WTC11 (cell line): ENCODE measurements around the gene SPINK1. TPM values are rescaled to one million over a fixed set of nuclear protein-coding genes. Genes with fewer than 3 reads are reported as not detected.
"Not testable (repeated sequence)": the region's sequence is repeated elsewhere in the genome, so short reads cannot be mapped to it uniquely, and the experiment has no call there.

Experiments used
- ATAC-seq: fragments of 200-7000 bp; cut with Tn5 transposase; 2 replicates; pipeline ENCODE4 v1.10.0; 2021; ENCODE audit warnings: mild to moderate bottlenecking, moderate library complexity
- CTCF ChIA-PET: fragments of 300-600 bp; sonication (Branson Sonifier 250); formaldehyde crosslinking; loops from one replicate; lab custom pipeline; 2021; ENCODE audit warnings: antibody characterized with exemption; lab: Charles Lee
- POLR2A ChIA-PET: fragments of 350-600 bp; sonication (Branson Sonifier 250); formaldehyde crosslinking; loops from one replicate; lab custom pipeline; 2021; ENCODE audit warnings: antibody characterized with exemption; lab: Charles Lee
- DNase-seq: peaks from one replicate; pipeline ENCODE4 v3.0.0; 2021; ENCODE audit warnings: low spot score
- H3K27ac Mint-ChIP-seq: 2 replicates; pipeline ENCODE4 v1.8.0; 2021; ENCODE audit warnings: mixed read lengths
- H3K27me3 Mint-ChIP-seq: 2 replicates; pipeline ENCODE4 v1.8.0; 2021; ENCODE audit warnings: low read depth, mild to moderate bottlenecking, moderate library complexity, mixed read lengths
- H3K36me3 Mint-ChIP-seq: 2 replicates; pipeline ENCODE4 v1.8.0; 2021; ENCODE audit warnings: mixed read lengths
- H3K4me1 Mint-ChIP-seq: 2 replicates; pipeline ENCODE4 v1.8.0; 2022; ENCODE audit warnings: mixed read lengths
- H3K4me3 Mint-ChIP-seq: 2 replicates; pipeline ENCODE4 v1.8.0; 2021; ENCODE audit warnings: mild to moderate bottlenecking, moderate library complexity, mixed read lengths
- H3K9me3 Mint-ChIP-seq: 2 replicates; pipeline ENCODE4 v1.8.0; 2021; ENCODE audit warnings: mixed read lengths
- AFF4 ChIP-seq: sonication (generic); formaldehyde crosslinking; IDR thresholded peaks from 2 replicates; pipeline ENCODE4 v1.8.1; 2023; ENCODE audit warnings: mild to moderate bottlenecking, missing genetic modification reagents, borderline replicate concordance
- CBFB ChIP-seq: sonication (generic); formaldehyde crosslinking; IDR thresholded peaks from 2 replicates; pipeline ENCODE4 v1.8.1; 2022; ENCODE audit warnings: mild to moderate bottlenecking, low read depth, missing genetic modification reagents
- E2F4 ChIP-seq: sonication (generic); formaldehyde crosslinking; IDR thresholded peaks from 2 replicates; pipeline ENCODE4 v1.8.1; 2022; ENCODE audit warnings: low read depth, mild to moderate bottlenecking, moderate library complexity, missing genetic modification reagents, borderline replicate concordance
- EMX1 ChIP-seq: fragments of 250-450 bp; sonication (Bioruptor Pico); IDR thresholded peaks from 2 replicates; pipeline ENCODE4 v1.8.0; 2021; ENCODE audit warnings: mild to moderate bottlenecking
- ETV6 ChIP-seq: sonication (generic); formaldehyde crosslinking; IDR thresholded peaks from 2 replicates; pipeline ENCODE4 v1.8.1; 2022; ENCODE audit warnings: mild to moderate bottlenecking, missing genetic modification reagents
- FOXK1 ChIP-seq: sonication (generic); formaldehyde crosslinking; IDR thresholded peaks from 2 replicates; pipeline ENCODE4 v1.8.0; 2022; ENCODE audit warnings: mild to moderate bottlenecking, moderate library complexity, missing genetic modification reagents
- FOXP1 ChIP-seq: sonication (generic); formaldehyde crosslinking; IDR thresholded peaks from 2 replicates; pipeline ENCODE4 v1.8.0; 2022; ENCODE audit warnings: missing genetic modification reagents, mild to moderate bottlenecking, moderate library complexity, borderline replicate concordance
- KAT7 ChIP-seq: sonication (generic); formaldehyde crosslinking; IDR thresholded peaks from 2 replicates; pipeline ENCODE4 v1.8.1; 2023; ENCODE audit warnings: missing genetic modification reagents, mild to moderate bottlenecking, borderline replicate concordance
- NFE2L1 ChIP-seq: sonication (generic); formaldehyde crosslinking; IDR thresholded peaks from 2 replicates; pipeline ENCODE4 v1.8.1; 2023; ENCODE audit warnings: missing genetic modification reagents
- SP1 ChIP-seq: sonication (generic); formaldehyde crosslinking; conservative IDR thresholded peaks from 2 replicates; pipeline ENCODE4 v1.8.1; 2022; ENCODE audit warnings: missing genetic modification reagents
- STAT6 ChIP-seq: sonication (generic); formaldehyde crosslinking; conservative IDR thresholded peaks from 2 replicates; pipeline ENCODE4 v1.8.1; 2023; ENCODE audit warnings: mild to moderate bottlenecking, low read depth, missing genetic modification reagents, moderate library complexity
- TEAD4 ChIP-seq: sonication (generic); formaldehyde crosslinking; IDR thresholded peaks from 2 replicates; pipeline ENCODE4 v1.8.0; 2022; ENCODE audit warnings: mild to moderate bottlenecking, missing genetic modification reagents
- ZBTB21 ChIP-seq: sonication (generic); formaldehyde crosslinking; IDR thresholded peaks from 2 replicates; pipeline ENCODE4 v1.8.1; 2023; ENCODE audit warnings: mild to moderate bottlenecking, missing genetic modification reagents, borderline replicate concordance
- ZNF232 ChIP-seq: sonication (generic); formaldehyde crosslinking; IDR thresholded peaks from 2 replicates; pipeline ENCODE4 v1.8.0; 2022; ENCODE audit warnings: mild to moderate bottlenecking, missing genetic modification reagents
- ZNF423 ChIP-seq: fragments of 250-450 bp; sonication (Bioruptor Pico); IDR thresholded peaks from 2 replicates; pipeline ENCODE4 v2.1.2; 2022; ENCODE audit warnings: mild to moderate bottlenecking, moderate library complexity
- ZNF425 ChIP-seq: fragments of 250-450 bp; sonication (Bioruptor Pico); conservative IDR thresholded peaks from 2 replicates; pipeline ENCODE4 v1.9.0; 2021; ENCODE audit warnings: mild to moderate bottlenecking
- total RNA-seq: library from RNA; stranded (reverse); gene quantifications from 3 replicates; pipeline ENCODE4 v1.2.3, GENCODE V29; 2021
- TF ChIP-seq, protein P1 (sequence below): sonication (generic); formaldehyde crosslinking; IDR thresholded peaks from 2 replicates; pipeline ENCODE4 v1.8.0; 2022; ENCODE audit warnings: missing genetic modification reagents
- TF ChIP-seq, protein P2 (sequence below): sonication (generic); formaldehyde crosslinking; conservative IDR thresholded peaks from 2 replicates; pipeline ENCODE4 v1.8.1; 2022; ENCODE audit warnings: mild to moderate bottlenecking, missing genetic modification reagents

The SPINK1 gene
- total RNA-seq, 1 experiment from 2014 or later, result 5.4 TPM

GRCh38 chr5:147869892-147870291 is 38.4 kb upstream of the SPINK1 start:
- peaks cover 72% of the 10 kb centered on the region for H3K4me1 Mint-ChIP-seq
- ChIA-PET CTCF (interaction anchor here (1.1 kb wide), 1 partner anchor 10 kb away, joined by 4 read pairs; no protein-coding TSS in a partner anchor), POLR2A (interaction anchor here (1.3 kb wide), 1 partner anchor 9 kb away, joined by 8 read pairs; no protein-coding TSS in a partner anchor)
- ATAC-seq, DNase-seq, H3K9me3 Mint-ChIP-seq, H3K27me3 Mint-ChIP-seq: not testable (repeated sequence)
- H3K4me3 Mint-ChIP-seq, result peak overlapping the region; percentile 96
- TF ChIP-seq SP1 (CRISPR knock-in tag) (0 out of 2 replicates have a peak, but pooled peaks have one; percentile 12), NFE2L1 (CRISPR knock-in tag) (0 out of 2 replicates have a peak, but pooled peaks have one; percentile 14), AFF4 (CRISPR knock-in tag) (peak; percentile 62; the same call in 1 of the 2 replicates)
- H3K36me3 Mint-ChIP-seq, result peaks cover 92% of the 10 kb centered on the region
- H3K27ac Mint-ChIP-seq, result peak overlapping the region; percentile 98

DNA sequence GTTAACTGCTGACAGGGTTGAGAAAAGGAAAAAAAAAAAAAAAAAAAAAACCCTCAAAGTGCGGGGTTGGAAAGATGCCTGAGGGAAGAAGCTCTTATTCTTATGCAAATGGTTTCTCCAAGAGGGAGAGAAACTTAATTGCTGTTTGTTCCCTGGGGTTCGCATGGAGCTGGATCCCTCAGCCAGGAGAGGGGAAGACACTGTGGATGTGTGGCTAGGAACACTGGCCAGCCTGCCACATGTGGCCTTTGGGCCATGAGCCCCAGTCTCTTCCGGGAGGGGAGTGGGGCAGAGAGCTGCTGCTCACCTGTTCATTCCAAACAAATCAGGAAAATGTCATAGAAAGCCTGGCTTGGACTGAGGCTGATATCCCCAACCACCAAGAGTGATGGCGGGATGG is 37.6 kb upstream of the SPINK1 start:
- ATAC-seq (peak; percentile 95), DNase-seq (peak; percentile 64)
- Mint-ChIP-seq H3K27me3 (no peaks in the 10 kb centered on the region; the same call in 1 of the 2 replicates), H3K27ac (peak overlapping the region; percentile 98), H3K36me3 (peaks cover 98% of the 10 kb centered on the region), H3K4me3 (peak overlapping the region; percentile 96), H3K9me3 (no peaks in the 10 kb centered on the region), H3K4me1 (peaks cover 74% of the 10 kb centered on the region)
- ChIA-PET CTCF (interaction anchor here (0.6 to 1.2 kb wide), 4 partner anchors 9 to 65 kb away, joined by 3 to 5 read pairs (median 4); no protein-coding TSS in a partner anchor), POLR2A (interaction anchor here (0.6 to 1.3 kb wide), 7 partner anchors 9 to 87 kb away, joined by 3 to 8 read pairs (median 4); partner anchors contain the start of genes JAKMIP2 and SCGB3A2)
- TF ChIP-seq ZNF423 (CRISPR knock-in tag) (0 out of 2 replicates have a peak, but pooled peaks have one; percentile 10), ZNF425 (CRISPR knock-in tag) (peak; percentile 75), KAT7 (CRISPR knock-in tag) (peak; percentile 85; the same call in 1 of the 2 replicates), STAT6 (CRISPR knock-in tag) (no peak), EMX1 (CRISPR knock-in tag) (peak; percentile 73), ZBTB21 (CRISPR knock-in tag) (peak; percentile 72), E2F4 (CRISPR knock-in tag) (no peak), ETV6 (CRISPR knock-in tag) (peak; percentile 39; the same call in 1 of the 2 replicates), CBFB (CRISPR knock-in tag) (no peak), FOXP1 (CRISPR knock-in tag) (no peak), FOXK1 (CRISPR knock-in tag) (0 out of 2 replicates have a peak, but pooled peaks have one; percentile 39), ZNF232 (no peak), TEAD4 (CRISPR knock-in tag) (no peak)
- TF ChIP-seq, protein P1, sequence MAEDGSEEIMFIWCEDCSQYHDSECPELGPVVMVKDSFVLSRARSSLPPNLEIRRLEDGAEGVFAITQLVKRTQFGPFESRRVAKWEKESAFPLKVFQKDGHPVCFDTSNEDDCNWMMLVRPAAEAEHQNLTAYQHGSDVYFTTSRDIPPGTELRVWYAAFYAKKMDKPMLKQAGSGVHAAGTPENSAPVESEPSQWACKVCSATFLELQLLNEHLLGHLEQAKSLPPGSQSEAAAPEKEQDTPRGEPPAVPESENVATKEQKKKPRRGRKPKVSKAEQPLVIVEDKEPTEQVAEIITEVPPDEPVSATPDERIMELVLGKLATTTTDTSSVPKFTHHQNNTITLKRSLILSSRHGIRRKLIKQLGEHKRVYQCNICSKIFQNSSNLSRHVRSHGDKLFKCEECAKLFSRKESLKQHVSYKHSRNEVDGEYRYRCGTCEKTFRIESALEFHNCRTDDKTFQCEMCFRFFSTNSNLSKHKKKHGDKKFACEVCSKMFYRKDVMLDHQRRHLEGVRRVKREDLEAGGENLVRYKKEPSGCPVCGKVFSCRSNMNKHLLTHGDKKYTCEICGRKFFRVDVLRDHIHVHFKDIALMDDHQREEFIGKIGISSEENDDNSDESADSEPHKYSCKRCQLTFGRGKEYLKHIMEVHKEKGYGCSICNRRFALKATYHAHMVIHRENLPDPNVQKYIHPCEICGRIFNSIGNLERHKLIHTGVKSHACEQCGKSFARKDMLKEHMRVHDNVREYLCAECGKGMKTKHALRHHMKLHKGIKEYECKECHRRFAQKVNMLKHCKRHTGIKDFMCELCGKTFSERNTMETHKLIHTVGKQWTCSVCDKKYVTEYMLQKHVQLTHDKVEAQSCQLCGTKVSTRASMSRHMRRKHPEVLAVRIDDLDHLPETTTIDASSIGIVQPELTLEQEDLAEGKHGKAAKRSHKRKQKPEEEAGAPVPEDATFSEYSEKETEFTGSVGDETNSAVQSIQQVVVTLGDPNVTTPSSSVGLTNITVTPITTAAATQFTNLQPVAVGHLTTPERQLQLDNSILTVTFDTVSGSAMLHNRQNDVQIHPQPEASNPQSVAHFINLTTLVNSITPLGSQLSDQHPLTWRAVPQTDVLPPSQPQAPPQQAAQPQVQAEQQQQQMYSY (CRISPR knock-in tag), result no peak
- TF ChIP-seq, protein P2, sequence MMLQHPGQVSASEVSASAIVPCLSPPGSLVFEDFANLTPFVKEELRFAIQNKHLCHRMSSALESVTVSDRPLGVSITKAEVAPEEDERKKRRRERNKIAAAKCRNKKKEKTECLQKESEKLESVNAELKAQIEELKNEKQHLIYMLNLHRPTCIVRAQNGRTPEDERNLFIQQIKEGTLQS (CRISPR knock-in tag), result no peak
